ENCODE data around the gene ADGRB3.
"Not testable (repeated sequence)": the region's sequence is repeated elsewhere in the genome, so short reads cannot be mapped to it uniquely, and the experiment has no call there.

Gene ADGRB3

DNA sequence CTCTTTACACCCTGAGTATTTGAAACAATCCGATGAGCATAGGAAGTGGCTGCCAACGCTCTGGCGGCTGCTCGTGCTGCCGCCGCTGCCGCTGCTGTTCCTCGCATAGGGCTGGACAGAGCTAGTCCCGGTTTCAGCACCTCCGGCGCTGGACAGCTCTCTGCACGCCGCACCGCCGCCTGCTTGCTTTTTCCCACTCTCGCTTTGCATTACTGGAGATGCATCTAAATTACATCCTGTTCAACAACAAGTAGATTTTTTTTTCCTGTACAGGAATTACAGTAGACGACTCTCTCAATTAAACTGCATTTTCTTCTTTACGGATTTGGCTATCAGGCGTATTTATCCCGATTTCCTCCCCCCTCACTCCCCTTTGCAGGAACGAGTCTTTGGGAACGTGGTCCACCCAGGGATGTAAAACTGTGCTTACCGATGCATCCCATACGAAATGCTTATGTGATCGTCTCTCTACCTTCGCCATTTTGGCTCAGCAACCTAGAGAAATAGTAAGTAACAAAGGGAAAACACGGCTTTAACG is 597.9 kb downstream of the ADGRB3 start:
- DNase-seq (ENCODE audit: low read depth) = peak; percentile 66

- no peak for DNase-seq (ENCODE audit: low read depth)
Observed at GRCh38 chr6:69238067-69238466, 603.0 kb downstream of the ADGRB3 start.

- DNase-seq (ENCODE audit: low read depth) = no peak
Observed at GRCh38 chr6:69246983-69247382, 611.9 kb downstream of the ADGRB3 start.

DNA sequence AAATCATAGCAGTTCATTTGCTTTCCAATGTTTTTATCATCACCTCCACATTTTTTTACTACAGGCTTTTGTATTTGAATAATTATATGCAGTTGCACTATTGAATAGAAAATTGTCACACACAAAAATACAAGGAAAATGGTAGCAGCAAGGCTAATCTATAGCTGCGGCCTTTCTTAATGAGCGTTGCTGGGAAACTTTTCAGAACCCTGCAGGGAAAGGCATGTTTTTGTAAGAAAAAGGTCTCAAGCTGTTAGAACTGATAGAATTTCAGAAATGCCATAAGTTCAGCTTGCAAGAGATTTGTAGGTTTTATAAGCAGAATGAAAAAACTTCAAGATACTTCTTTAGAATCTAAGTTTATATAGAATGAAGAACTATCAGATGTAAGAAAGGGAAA is 625.9 kb downstream of the ADGRB3 start:
- no peak for DNase-seq (ENCODE audit: low read depth)

DNA sequence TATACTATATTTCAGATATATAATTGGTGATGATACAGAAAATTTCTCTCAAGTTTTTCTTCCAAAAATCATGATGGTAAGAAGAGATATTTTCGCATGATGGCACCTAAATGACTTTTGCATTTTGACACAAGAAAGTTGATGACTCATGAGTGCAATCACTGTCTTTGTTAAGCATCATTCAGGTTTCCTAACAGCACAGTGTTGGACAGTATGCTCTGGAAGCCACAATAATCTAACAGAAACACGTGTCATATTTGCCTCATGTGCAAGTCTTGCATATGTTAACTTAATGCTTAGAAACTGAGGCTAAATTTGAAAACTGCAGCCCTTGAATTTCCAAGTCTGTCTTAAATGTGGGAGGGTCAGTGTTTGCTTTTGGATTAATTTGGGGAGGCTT is 628.2 kb downstream of the ADGRB3 start:
- no peak for DNase-seq (ENCODE audit: low read depth)

GRCh38 chr6:69265090-69265489 is 630.0 kb downstream of the ADGRB3 start:
- DNase-seq (ENCODE audit: low read depth) = no peak

GRCh38 chr6:69265706-69266105 is 630.6 kb downstream of the ADGRB3 start:
- no peak for DNase-seq (ENCODE audit: low read depth)

GRCh38 chr6:69276204-69276603 is 641.1 kb downstream of the ADGRB3 start:
- no peak for DNase-seq (ENCODE audit: low read depth)

DNA sequence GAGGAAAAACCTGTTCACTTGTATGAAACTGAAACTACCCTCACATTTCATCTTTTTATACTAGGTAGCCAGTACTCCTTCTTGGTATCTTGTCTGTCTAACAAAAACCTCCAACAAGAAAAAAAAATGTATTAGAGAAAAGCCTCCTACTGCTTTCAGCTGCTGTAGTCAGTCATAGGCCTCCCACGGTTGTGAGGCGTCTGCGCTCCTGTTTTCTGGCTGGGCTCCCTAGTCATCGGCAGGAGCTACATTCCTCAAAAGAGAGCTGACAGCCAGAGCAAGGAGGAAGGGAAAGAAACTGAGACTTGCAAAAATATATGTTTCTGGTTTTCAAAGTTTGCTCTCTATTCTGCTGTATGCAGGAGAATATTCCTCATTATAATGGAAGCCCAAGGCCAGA is 644.7 kb downstream of the ADGRB3 start:
- DNase-seq (ENCODE audit: low read depth) = no peak

GRCh38 chr6:69280858-69281257 is 645.8 kb downstream of the ADGRB3 start:
- no peak for DNase-seq (ENCODE audit: low read depth)

GRCh38 chr6:69284176-69284730 is 649.2 kb downstream of the ADGRB3 start:
- no peak for DNase-seq (ENCODE audit: low read depth)

GRCh38 chr6:69285054-69285453 is 650.0 kb downstream of the ADGRB3 start:
- DNase-seq (ENCODE audit: low read depth) = no peak

- no peak for DNase-seq (ENCODE audit: low read depth)
Observed at GRCh38 chr6:69286331-69286730, 651.2 kb downstream of the ADGRB3 start.

DNA sequence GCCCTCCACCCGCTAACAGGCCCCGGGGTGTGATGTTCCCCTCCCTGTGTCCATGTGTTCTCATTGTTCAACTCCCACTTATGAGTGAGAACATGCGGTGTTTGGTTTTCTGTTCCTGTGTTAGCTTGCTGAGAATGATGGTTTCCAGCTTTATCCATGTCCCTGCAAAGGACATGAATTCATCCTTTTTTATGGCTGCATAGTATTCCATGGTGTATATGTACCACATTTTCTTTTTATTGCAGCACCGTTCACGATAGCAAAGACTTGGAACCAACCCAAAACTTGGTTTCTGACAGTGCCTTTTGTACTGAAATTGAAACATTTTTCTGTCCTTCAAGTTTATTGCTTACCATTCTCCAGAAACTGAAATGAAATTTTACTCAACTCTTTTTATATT is 653.1 kb downstream of the ADGRB3 start:
- DNase-seq (ENCODE audit: low read depth) = not testable (repeated sequence)

DNA sequence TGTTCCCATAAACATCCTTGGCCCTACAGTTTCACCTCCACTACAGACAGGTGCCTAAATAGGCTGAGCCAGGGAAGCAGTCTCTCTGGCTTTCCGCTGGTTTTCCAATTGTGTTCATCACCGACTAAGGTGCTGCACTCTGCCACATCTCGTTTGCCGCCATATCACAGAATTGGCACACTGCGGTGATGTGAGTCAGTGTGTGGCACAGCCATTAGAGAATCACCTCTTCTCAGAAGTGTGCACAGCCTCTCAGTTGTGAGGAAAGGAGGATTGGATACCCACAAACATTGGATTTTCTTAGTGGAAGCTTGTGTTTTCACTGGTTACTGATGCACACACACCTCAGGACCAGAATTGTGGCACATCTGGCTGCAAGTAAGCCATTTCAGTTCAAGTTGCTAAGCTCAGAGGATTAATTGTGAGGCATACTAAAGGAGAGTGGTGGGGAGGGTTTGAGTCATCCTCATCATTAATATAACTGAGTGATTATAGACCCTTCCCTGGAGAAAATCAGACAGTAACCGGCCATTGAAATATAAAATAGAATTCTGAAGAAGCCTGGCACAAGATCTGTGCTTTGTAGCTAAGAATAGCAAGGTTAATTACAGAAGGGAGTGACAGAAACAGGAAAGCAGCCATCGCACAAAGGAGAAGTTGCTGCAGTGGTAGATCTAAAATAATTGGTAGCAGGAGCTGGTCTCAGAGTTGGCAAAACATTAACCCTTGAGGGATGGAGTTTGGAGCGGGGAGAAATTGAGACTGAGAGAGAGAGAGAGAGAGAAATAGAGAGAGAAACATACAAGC is 654.8 kb downstream of the ADGRB3 start:
- no peak for DNase-seq (ENCODE audit: low read depth)

DNA sequence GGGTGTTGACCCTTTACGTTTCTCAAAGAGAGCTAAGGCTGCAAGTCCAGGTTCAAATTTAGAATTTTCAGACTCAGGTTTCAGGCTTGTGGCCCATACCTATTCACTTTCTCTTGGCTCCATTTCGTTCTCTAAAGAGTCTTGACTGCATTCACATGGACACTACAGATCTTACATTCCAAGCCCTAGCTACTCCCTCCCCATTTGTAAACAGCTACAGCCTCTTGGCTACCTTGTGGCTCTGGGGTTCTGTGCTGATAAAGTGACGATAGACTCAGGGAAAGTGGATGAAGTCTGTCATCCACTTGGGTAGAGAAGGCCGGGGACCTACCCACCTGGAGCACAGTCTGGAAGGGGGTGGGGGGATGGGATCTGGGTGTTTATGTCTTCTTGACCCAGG is 658.4 kb downstream of the ADGRB3 start:
- no peak for DNase-seq (ENCODE audit: low read depth)

DNA sequence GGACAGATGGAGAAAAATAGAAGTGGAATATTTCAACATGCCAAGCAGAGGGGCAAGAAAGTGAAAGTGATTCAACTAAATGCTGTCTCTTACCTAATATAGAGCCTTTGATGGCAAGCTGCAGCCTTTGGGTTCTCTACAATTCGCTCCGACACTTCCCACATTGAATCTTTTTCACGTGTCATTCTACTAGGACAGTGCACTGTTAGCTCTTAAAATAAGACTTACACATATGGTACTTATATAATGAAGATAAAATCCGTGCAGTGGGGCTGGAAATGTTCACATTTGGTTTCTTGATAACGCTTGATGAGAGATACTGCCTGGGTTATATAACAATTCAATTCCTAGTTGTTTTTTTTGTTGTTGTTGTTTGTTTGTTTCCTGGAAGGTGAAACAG is 659.3 kb downstream of the ADGRB3 start:
- DNase-seq (ENCODE audit: low read depth) = no peak

DNA sequence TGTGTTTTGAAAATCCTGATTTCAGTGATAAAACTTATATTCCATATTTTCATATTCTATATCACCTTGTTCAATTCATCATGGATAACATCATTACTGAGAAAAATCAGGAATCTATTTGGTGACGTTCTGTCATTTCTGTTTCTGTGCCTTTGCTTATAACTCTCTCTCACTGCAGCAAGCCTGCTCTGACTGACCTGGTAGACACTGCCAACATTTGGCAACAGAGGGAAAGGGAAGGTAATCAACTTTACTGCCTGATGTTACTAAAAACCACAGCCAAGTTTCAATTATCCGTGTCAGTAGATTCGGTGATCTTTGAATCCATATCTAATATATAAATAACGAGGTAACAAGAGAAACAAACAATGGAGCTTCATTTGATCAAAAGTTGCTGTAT is 659.8 kb downstream of the ADGRB3 start:
- no peak for DNase-seq (ENCODE audit: low read depth)

DNA sequence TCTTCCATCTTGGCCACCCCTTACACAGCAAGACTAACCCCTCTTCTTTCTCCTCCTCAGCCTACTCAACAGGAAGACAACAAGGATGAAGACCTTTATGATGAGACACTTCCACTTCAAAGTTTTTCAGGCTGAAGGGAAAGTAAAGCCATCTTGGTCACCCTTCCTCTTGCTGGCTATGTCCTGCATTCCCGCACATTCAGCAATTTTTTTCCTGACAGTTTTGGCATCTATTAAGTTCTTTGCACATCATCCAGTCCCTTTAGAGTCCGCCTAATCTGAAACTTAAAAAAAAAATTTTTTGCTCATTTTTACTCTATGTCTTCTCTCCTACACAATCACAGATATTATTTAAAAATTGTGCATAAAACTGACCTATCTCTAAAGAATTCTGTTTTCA is 668.3 kb downstream of the ADGRB3 start:
- DNase-seq (ENCODE audit: low read depth) = no peak

DNA sequence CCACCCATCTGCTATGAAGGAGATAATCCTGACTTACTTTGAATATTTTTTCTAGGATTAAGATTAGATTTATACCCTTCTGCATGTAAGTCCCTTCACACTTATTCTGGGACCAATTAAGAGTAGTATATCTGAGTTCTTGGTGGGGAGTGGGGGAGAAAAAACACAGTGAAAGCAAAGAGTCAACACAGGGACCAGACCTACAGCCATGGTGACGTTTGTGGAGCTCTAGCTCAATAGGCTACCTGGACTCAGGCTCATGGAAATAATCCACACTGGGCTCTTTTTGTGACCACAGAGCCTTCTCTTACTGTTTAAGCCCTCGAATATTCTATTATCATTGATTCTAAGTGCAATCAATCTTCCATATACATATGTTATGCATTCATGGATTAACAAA is 670.4 kb downstream of the ADGRB3 start:
- DNase-seq (ENCODE audit: low read depth) = no peak

- DNase-seq (ENCODE audit: low read depth) = no peak
Observed at GRCh38 chr6:69308584-69308983, 673.5 kb downstream of the ADGRB3 start.

- no peak for DNase-seq (ENCODE audit: low read depth)
Observed at GRCh38 chr6:69311888-69312287, 676.8 kb downstream of the ADGRB3 start.

- DNase-seq (ENCODE audit: low read depth) = no peak
Observed at GRCh38 chr6:69314001-69314400, 678.9 kb downstream of the ADGRB3 start.

DNA sequence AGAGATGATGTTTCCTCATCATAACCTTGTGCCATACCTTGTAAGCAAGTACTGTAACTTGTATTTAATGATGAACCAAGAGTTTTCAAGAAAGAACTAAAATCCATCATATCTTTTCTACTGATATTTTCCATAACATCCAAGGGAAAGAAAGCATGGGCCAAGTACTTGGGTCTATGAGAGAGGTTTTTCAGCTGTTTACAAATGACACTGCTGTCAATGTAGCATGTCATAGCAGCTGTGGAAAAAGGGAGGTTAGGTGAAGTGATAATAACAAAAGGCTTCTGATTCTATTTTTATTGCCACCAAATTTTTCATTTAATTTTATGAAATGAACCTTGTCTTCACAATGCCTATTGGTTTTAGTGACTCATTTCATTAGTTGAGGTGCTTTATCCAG is 679.4 kb downstream of the ADGRB3 start:
- DNase-seq (ENCODE audit: low read depth) = no peak
